ENCODE results near the gene BCL11A. TPM values are rescaled to one million over a fixed set of nuclear protein-coding genes. Genes with fewer than 3 reads are reported as not detected.

The BCL11A gene
- total RNA-seq, 6 donors from 2014 or later = 2.7 to 12.7 (median 5.4) TPM

DNA sequence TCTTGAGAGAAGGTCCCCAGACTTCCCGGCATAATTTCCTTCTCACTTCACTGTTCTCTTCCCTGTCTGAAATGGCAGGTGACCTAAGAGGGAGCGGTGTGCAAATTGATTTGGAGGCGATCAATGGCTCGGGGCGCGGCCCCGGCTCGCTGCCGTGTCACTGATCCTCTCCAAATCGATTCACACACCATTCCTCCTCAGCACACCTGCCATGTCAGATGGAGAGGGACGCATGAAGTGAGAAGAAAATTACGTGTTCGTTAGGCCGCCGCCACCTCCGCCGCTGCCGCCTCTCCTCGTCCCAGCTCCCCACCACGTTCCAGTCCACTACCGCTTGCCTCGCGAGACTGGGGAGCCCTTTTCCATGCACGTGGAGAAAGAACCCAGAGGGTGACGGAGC is 31.8 kb upstream of the BCL11A start:
- H3K36me3 ChIP-seq = no peaks in the 10 kb centered on the region
- peaks cover 8 to 9% (median 8%) of the 10 kb centered on the region in 4 donors for H3K4me1 ChIP-seq
- TF ChIP-seq, protein P1, sequence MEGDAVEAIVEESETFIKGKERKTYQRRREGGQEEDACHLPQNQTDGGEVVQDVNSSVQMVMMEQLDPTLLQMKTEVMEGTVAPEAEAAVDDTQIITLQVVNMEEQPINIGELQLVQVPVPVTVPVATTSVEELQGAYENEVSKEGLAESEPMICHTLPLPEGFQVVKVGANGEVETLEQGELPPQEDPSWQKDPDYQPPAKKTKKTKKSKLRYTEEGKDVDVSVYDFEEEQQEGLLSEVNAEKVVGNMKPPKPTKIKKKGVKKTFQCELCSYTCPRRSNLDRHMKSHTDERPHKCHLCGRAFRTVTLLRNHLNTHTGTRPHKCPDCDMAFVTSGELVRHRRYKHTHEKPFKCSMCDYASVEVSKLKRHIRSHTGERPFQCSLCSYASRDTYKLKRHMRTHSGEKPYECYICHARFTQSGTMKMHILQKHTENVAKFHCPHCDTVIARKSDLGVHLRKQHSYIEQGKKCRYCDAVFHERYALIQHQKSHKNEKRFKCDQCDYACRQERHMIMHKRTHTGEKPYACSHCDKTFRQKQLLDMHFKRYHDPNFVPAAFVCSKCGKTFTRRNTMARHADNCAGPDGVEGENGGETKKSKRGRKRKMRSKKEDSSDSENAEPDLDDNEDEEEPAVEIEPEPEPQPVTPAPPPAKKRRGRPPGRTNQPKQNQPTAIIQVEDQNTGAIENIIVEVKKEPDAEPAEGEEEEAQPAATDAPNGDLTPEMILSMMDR (IDR thresholded peaks at IDR 0.05) = no peak
- TF ChIP-seq POLR2A (IDR thresholded peaks at IDR 0.05) (no peak), EP300 (IDR thresholded peaks at IDR 0.05) (no peak), POLR2AphosphoS5 (IDR thresholded peaks at IDR 0.05) (no peak)
- H3K27me3 ChIP-seq = peaks cover 0 to 2% (median 0%) of the 10 kb centered on the region in 4 donors
- WGBS, 2 donors = 89 to 90% methylated on average over 25 of the region's 25 CpGs
- no peaks in the 10 kb centered on the region for H3K9me3 ChIP-seq
- H3K27ac ChIP-seq = no peak overlapping the region
- ATAC-seq (ENCODE audit: low FRiP score in 2 of 2) (no peak), DNase-seq (peak in 1 of 2 donors; percentile 80)
- H3K4me3 ChIP-seq = no peak overlapping the region

DNA sequence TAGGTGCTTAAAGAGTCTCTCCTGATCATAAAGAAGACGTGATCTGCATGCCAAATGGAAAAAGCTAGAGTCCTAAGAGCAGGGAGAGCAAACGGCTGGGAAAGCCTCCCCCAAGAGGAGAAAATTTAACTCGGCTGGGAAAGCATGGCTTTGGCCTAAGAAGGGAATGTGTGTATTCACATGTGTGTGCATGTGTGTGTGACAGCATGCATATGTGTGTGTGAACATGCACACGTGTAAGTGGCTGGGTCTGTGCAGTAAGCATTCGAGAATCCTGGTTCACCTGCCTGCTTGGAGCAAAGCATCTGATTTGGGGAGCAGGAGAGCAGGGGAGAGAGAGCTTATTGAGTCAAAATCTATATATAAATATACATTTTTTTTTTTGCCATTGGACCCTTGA is 30.1 kb upstream of the BCL11A start:
- peaks cover 8 to 9% (median 8%) of the 10 kb centered on the region in 4 donors for H3K4me1 ChIP-seq
- ATAC-seq (ENCODE audit: low FRiP score in 2 of 2) (no peak), DNase-seq (no peak)
- no peak for TF ChIP-seq EP300 (IDR thresholded peaks at IDR 0.05)
- TF ChIP-seq POLR2AphosphoS5 (IDR thresholded peaks at IDR 0.05) = no peak
- TF ChIP-seq POLR2A (IDR thresholded peaks at IDR 0.05) = no peak
- TF ChIP-seq, protein P1 (IDR thresholded peaks at IDR 0.05) = no peak
- no peak overlapping the region for H3K4me3 ChIP-seq
- peaks cover 0 to 2% (median 0%) of the 10 kb centered on the region in 4 donors for H3K27me3 ChIP-seq
- WGBS, 2 donors = 64 to 85% methylated on average over 5 of the region's 5 CpGs
- no peak overlapping the region for H3K27ac ChIP-seq
- H3K9me3 ChIP-seq = no peaks in the 10 kb centered on the region
- no peaks in the 10 kb centered on the region for H3K36me3 ChIP-seq

DNA sequence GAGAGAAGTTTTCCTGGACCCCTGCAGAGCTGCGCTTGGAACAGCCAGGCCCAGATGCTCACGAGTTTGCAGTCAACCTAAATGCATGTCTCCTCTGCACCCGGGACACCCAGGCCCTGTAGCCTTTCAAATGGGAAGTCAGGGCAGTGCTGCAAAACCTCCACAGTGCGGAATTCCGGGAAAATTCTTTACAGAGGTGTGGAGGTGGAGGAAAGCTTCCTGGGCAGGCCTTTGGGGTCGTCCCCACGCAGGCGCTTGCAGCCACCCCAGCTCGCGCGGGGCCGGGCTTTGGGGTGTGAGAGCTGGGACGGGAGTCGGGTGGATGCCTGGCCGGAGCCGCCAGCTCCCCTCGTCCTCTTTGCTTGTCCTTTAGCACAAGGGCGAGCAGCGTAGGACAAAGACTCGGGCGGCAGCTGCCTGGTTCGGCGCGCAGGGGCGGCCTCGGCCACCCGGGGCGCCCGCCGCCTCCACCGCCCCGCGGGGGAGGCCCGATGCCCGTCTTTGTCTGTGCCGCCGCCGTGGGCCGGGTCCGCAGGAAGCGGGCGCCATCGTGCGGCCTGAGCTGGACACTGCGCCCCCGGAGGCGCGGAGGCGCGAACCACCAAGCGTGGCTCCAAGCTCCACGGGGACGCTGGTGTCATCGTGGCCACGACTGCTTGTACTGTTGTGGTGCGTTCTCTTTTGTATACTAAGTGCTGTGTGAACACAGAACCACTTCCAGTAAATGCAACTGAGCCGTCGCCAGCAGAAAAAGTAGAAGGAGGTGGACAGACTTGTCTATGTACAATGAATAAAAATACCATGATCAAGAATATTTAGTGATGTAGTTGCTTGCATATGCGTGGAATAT is 28.2 kb upstream of the BCL11A start:
- Histone ChIP-seq H3K9me3 (no peaks in the 10 kb centered on the region), H3K4me3 (peak overlapping the region in 3 of 4 donors; percentile 16 to 45 (median 43)), H3K27me3 (peaks cover 0 to 2% (median 0%) of the 10 kb centered on the region in 4 donors), H3K36me3 (no peaks in the 10 kb centered on the region), H3K27ac (no peak overlapping the region), H3K4me1 (peaks cover 8 to 9% (median 8%) of the 10 kb centered on the region in 4 donors)
- ATAC-seq (ENCODE audit: low FRiP score in 2 of 2) = peak; percentile 82 to 96
- 6 to 15% methylated on average over 23 to 50 of the region's 59 CpGs for WGBS, 2 donors
- DNase-seq = peak; percentile 74 to 95
- TF ChIP-seq EP300 (IDR thresholded peaks at IDR 0.05) (no peak), POLR2AphosphoS5 (IDR thresholded peaks at IDR 0.05) (no peak)
- TF ChIP-seq, protein P1 (IDR thresholded peaks at IDR 0.05) = peak; percentile 91 to 98 (median 94)

DNA sequence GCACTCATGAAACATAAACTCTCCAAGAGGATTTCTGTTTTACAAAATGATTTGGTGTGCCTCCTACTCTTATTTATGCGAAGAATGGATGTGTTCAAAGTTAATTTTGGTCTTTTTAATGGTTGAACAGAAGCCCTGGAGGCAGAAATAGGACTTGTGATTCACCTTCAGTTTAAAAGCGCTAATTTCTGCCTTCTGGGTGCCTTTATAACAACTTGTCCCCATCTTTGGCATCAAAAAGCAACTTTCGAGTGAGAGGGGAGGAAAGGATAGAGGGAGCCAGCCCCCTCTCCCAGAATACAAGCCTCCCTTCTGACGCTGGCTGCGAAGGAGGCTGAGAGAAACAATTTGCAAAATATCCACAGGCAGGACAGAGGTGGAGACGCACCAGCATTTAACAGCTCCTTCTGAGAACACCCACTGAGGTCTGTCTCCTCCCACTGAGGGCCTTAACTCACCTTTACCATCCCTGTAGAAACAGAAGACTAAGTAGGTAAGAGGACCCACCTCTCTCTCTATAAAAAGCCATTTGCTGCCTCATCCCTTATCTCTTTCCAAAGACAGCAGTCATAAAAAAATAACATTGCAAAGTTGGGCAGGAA is 24.3 kb upstream of the BCL11A start:
- TF ChIP-seq POLR2A (IDR thresholded peaks at IDR 0.05) (no peak), POLR2AphosphoS5 (IDR thresholded peaks at IDR 0.05) (no peak), EP300 (IDR thresholded peaks at IDR 0.05) (no peak)
- TF ChIP-seq, protein P1 (IDR thresholded peaks at IDR 0.05) = no peak
- H3K27ac ChIP-seq = no peak overlapping the region
- no peak overlapping the region for H3K4me3 ChIP-seq
- peaks cover 0 to 2% (median 0%) of the 10 kb centered on the region in 4 donors for H3K27me3 ChIP-seq
- DNase-seq (no peak), ATAC-seq (ENCODE audit: low FRiP score in 2 of 2) (no peak)
- WGBS, 2 donors = 81 to 86% methylated on average over 6 of the region's 6 CpGs
- no peaks in the 10 kb centered on the region for H3K9me3 ChIP-seq
- no peaks in the 10 kb centered on the region for H3K36me3 ChIP-seq
- peaks cover 8 to 9% (median 8%) of the 10 kb centered on the region in 4 donors for H3K4me1 ChIP-seq

Data from upper lobe of left lung (tissue), 6 donors.